MM.1S (cell line): ENCODE results near the gene NLRP6.
A peak's percentile ranks its signal among the peaks of the same experiment; 100 is the strongest.

ENCODE experiments used
- DNase-seq: peaks from one replicate; pipeline ENCODE4 v3.0.0-alpha.2; 2015
- H2AFZ ChIP-seq: fragments of 300-600 bp; sonication (generic); 2 replicates; pipeline ENCODE4 v1.6.0; 2016; ENCODE audit warnings: antibody characterized with exemption, low read length
- H3F3A ChIP-seq: fragments of 300-600 bp; sonication (generic); 2 replicates; pipeline ENCODE4 v1.6.1; 2016; ENCODE audit warnings: mild to moderate bottlenecking, antibody characterized with exemption, low read length, moderate library complexity, mixed read lengths; ENCODE audit not compliant: insufficient read depth
- H3K27ac ChIP-seq: fragments of 300-600 bp; sonication (generic); 2 replicates; pipeline ENCODE4 v1.5.1; 2016; ENCODE audit warnings: mild to moderate bottlenecking, low read length
- H3K27me3 ChIP-seq: fragments of 300-600 bp; sonication (generic); replicated peaks from 2 replicates; pipeline ENCODE4 v1.6.0; 2016; ENCODE audit warnings: low read length; ENCODE audit not compliant: insufficient read depth
- H3K36me3 ChIP-seq: fragments of 300-600 bp; sonication (generic); replicated peaks from 2 replicates; pipeline ENCODE4 v1.6.1; 2016; ENCODE audit warnings: mild to moderate bottlenecking, low read length, mixed read lengths; ENCODE audit not compliant: insufficient read depth
- H3K4me1 ChIP-seq: fragments of 300-600 bp; sonication (generic); 2 replicates; pipeline ENCODE4 v1.6.1; 2016; ENCODE audit warnings: low read length, mixed read lengths
- H3K4me2 ChIP-seq: fragments of 300-600 bp; sonication (generic); 2 replicates; pipeline ENCODE4 v1.6.0; 2016; ENCODE audit warnings: low read depth, low read length
- H3K4me3 ChIP-seq: fragments of 300-600 bp; sonication (generic); 2 replicates; pipeline ENCODE4 v1.5.1; 2016; ENCODE audit warnings: low read length, mixed read lengths
- H3K79me2 ChIP-seq: fragments of 300-600 bp; sonication (generic); 2 replicates; pipeline ENCODE4 v1.6.1; 2016; ENCODE audit warnings: mixed run types, low read length, mixed read lengths
- H3K9ac ChIP-seq: fragments of 300-600 bp; sonication (generic); 2 replicates; pipeline ENCODE4 v1.6.1; 2016; ENCODE audit warnings: low read length, mixed read lengths
- H3K9me2 ChIP-seq: fragments of 300-600 bp; sonication (generic); replicated peaks from 2 replicates; pipeline ENCODE4 v1.6.1; 2016; ENCODE audit warnings: mild to moderate bottlenecking, low read length, mixed read lengths; ENCODE audit not compliant: insufficient read depth
- H3K9me3 ChIP-seq: fragments of 300-600 bp; sonication (generic); replicated peaks from 2 replicates; pipeline ENCODE4 v1.6.1; 2016; ENCODE audit warnings: mild to moderate bottlenecking, low read length, mixed read lengths; ENCODE audit not compliant: insufficient read depth
- H4K20me1 ChIP-seq: fragments of 300-600 bp; sonication (generic); 2 replicates; pipeline ENCODE4 v1.6.1; 2016; ENCODE audit warnings: mild to moderate bottlenecking, low read length, moderate library complexity, mixed read lengths; ENCODE audit not compliant: insufficient read depth
- CTCF ChIP-seq: fragments of 300-600 bp; sonication (generic); IDR thresholded peaks from 2 replicates; pipeline ENCODE4 v1.5.1; 2016; ENCODE audit warnings: antibody characterized with exemption, low read length, mixed read lengths
- EZH2 ChIP-seq: fragments of 300-600 bp; sonication (generic); optimal IDR thresholded peaks from 2 replicates; pipeline ENCODE3; 2017; ENCODE audit warnings: low read depth, mild to moderate bottlenecking, antibody characterized with exemption, low read length, mixed read lengths
- EZH2phosphoT487 ChIP-seq: fragments of 300-600 bp; sonication (generic); IDR thresholded peaks from 2 replicates; pipeline ENCODE4 v1.6.1; 2018; ENCODE audit warnings: antibody characterized with exemption, low read length

The NLRP6 gene

GRCh38 chr11:259413-259812 lies 18.8 kb upstream of the NLRP6 start:
- H2AFZ ChIP-seq: no peak overlapping the region
- H3K27ac ChIP-seq: no peak overlapping the region
- no peak overlapping the region for H3K9ac ChIP-seq
- H3F3A ChIP-seq: no peaks in the 10 kb centered on the region
- no peak for DNase-seq
- no peaks in the 10 kb centered on the region for H4K20me1 ChIP-seq
- no peaks in the 10 kb centered on the region for H3K9me2 ChIP-seq
- no peaks in the 10 kb centered on the region for H3K27me3 ChIP-seq
- TF ChIP-seq EZH2phosphoT487 (no peak), EZH2 (no peak), CTCF (no peak)
- H3K36me3 ChIP-seq: no peaks in the 10 kb centered on the region
- H3K9me3 ChIP-seq: no peaks in the 10 kb centered on the region
- no peak overlapping the region for H3K4me3 ChIP-seq
- H3K4me1 ChIP-seq: no peaks in the 10 kb centered on the region; the same call in 1 of the 2 replicates
- no peak overlapping the region for H3K4me2 ChIP-seq
- H3K79me2 ChIP-seq: no peaks in the 10 kb centered on the region

DNA sequence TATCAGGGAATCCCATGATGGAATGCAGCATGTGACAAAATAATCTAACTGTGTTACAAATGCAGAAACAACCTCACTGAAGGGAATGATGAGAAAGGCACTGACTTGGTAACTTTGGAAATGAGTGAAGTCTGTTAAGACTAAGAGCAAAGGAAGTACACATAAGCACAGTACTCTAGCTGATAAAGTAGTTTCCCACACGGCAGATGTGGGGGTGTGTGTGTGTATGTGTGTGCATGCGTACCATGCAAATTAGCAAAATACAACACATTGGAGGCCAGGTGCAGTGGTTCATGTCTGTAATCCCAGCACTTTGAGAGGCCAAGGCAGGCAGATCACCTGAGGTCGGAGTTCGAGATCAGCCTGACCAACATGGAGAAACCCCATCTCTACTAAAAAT lies 16.6 kb upstream of the NLRP6 start:
- no peak for DNase-seq
- H3K9ac ChIP-seq: no peak overlapping the region
- no peaks in the 10 kb centered on the region for H3K9me2 ChIP-seq
- no peaks in the 10 kb centered on the region for H3K27me3 ChIP-seq
- TF ChIP-seq EZH2phosphoT487: no peak
- no peak for TF ChIP-seq EZH2
- TF ChIP-seq CTCF: no peak
- H2AFZ ChIP-seq: no peak overlapping the region
- no peak overlapping the region for H3K4me3 ChIP-seq
- peaks cover 2% of the 10 kb centered on the region for H3F3A ChIP-seq
- H3K27ac ChIP-seq: no peak overlapping the region
- no peaks in the 10 kb centered on the region for H4K20me1 ChIP-seq
- H3K4me2 ChIP-seq: no peak overlapping the region
- H3K79me2 ChIP-seq: no peaks in the 10 kb centered on the region
- H3K36me3 ChIP-seq: no peaks in the 10 kb centered on the region
- H3K4me1 ChIP-seq: peaks cover 2% of the 10 kb centered on the region
- H3K9me3 ChIP-seq: no peaks in the 10 kb centered on the region

DNA sequence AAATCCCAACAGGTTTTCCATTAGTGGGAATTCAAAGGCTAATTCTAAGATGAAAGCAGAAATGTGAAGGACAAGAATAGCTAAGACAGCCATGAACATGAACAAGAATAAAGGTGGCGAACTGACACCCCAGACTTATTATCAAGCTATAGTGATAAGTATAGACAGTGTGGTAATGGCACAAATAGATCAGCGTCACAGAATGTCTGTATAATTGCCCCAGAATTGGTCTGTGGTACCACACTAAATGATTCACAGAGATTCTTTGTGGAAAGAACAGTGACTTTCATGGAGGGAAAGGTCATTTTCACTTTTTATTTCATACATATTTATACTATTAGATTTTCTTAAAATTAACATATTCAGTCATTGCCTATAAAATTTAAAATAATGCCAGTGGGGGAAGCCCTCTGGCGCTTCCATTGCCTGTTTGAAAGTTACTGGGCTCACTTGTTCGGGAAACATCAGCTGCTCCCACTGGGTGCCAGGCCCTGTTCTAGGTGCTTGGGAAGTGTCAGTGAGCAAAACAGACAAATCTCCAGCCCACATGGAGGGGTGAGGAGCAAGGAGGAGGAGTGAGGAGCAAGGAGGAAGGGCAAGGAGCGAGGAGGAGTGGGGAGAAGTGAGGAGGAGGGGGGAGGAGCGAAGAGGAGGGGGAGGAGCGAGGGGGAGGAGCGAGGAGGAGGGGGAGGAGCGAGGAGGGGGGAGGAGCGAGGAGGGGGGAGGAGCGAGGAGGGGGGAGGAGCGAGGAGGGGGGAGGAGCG lies 11.3 kb upstream of the NLRP6 start:
- peaks cover 6% of the 10 kb centered on the region; the same call in 1 of the 2 replicates for H3K79me2 ChIP-seq
- no peak for TF ChIP-seq EZH2
- no peak for TF ChIP-seq EZH2phosphoT487
- no peak for TF ChIP-seq CTCF
- no peak overlapping the region for H3K9ac ChIP-seq
- no peaks in the 10 kb centered on the region for H3K9me2 ChIP-seq
- peaks cover 12% of the 10 kb centered on the region for H3K4me1 ChIP-seq
- no peak overlapping the region; the same call in 1 of the 2 replicates for H3K4me3 ChIP-seq
- H3K36me3 ChIP-seq: no peaks in the 10 kb centered on the region
- H2AFZ ChIP-seq: 0 out of 2 replicates have a peak overlapping the region, but pooled peaks have one; percentile 54
- no peaks in the 10 kb centered on the region for H3K9me3 ChIP-seq
- H3K27ac ChIP-seq: no peak overlapping the region
- H3F3A ChIP-seq: peaks cover 33% of the 10 kb centered on the region
- no peaks in the 10 kb centered on the region for H4K20me1 ChIP-seq
- DNase-seq: peak; percentile 34
- H3K27me3 ChIP-seq: no peaks in the 10 kb centered on the region
- peak overlapping the region; percentile 27; the same call in 1 of the 2 replicates for H3K4me2 ChIP-seq
